Measurements from ENCODE around the gene NPAS2.
A peak's percentile ranks its signal among the peaks of the same experiment; 100 is the strongest.

NPAS2 gene

DNA sequence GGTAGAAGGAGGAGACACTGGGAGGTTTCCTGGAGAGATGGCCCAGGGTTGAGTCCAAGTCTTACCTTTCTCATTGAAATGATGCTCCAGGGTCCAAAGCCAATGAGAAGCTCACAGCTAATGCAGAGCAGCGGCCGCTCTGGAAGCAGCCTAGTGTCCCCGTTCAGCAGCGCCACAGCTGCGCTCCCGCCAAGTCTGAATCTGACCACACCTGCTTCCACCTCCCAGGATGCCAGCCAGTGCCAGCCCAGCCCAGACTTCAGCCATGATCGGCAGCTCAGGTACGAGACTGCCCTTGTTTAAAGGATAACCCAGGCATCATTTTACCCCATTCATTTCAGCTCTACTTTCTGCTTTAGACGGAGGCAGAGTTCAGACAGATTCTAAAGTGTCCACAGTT is 170.2 kb downstream of the NPAS2 start:
- no peak for DNase-seq (ENCODE audit: low read depth)

DNA sequence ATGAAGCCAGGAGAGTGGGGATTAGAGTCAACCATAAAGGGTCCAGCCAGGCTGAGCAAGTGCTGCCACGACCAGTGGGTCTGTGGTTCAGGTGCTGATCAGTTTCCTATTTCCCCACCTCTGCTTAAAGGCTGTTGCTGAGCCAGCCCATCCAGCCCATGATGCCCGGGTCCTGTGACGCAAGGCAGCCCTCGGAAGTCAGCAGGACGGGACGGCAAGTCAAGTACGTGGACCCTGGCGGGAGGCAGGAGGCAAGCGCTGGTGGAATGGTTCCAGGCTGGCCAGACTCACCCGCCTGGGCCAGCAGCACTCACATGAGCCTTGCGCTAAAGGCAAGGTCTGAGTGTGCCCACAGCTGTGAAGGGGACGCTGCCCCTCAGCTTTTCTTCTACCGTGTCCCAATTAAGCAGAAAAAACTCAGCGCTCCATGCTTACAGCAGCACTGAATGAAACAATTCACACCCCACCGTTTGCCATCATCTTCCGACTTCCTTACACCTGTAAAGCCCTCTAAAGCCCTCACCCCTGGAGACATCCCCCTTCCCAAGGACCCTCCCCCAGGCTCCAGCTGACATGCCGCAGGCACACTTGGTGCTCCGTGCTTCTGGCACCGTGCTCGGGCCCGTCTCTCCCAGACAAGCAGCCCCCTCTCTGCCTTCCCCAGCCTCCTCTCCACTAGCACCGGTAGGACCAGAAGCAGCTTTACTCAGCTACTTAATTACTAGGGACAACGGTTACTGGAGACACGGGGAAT is 170.9 kb downstream of the NPAS2 start:
- no peak for DNase-seq (ENCODE audit: low read depth)

DNA sequence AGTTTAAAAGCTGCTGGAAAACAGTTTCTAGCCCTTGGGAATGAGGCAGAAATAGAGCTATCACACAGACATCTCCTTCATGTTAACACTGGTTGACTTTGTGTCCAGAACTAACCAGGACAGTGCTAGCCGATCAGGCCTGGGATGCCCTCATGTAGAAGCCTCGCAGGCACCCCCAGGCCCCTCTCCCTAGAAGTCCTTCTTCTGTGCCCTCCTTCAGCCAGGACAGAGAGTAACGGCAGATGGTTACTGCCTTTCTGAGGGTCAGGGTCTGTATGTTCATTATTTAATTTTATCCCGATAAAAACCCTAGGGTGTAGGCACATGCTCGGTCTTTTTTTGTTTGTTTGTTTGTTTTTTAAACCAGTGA is 171.4 kb downstream of the NPAS2 start:
- DNase-seq (ENCODE audit: low read depth) = no peak

DNA sequence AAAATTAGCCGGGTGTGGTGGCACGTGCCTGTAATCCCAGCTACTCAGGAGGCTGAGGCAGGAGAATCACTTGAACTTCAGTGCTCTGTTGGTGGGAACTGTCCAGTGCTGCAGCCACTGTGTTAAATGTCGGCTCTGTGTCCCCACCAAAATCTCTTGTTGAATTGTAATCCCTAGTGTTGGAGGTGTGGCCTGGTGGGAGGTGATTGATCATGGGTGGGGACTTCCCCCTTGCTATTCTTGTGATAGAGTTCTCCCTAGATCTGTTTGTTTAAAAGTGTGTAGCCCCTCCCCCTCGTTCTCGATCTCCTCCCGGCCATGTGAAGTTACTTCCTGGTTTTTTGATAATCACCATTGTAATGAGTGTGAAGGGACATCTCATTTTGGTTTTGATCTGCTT is 172.3 kb downstream of the NPAS2 start:
- no peak for DNase-seq (ENCODE audit: low read depth)

DNA sequence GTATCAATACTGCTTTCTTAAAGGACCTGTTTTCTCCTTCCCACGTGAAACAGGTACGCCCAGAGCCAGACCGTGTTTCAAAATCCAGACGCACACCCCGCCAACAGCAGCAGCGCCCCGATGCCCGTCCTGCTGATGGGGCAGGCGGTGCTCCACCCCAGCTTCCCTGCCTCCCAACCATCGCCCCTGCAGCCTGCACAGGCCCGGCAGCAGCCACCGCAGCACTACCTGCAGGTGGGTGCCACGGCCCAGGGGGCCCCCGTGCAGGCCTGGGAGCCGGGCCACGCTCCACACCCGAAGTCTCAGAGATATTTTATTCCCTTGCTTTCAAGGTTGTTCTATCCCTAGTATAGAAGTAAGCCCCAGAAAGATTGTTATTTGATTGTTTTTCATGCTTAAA is 173.4 kb downstream of the NPAS2 start:
- DNase-seq (ENCODE audit: low read depth) = no peak

DNA sequence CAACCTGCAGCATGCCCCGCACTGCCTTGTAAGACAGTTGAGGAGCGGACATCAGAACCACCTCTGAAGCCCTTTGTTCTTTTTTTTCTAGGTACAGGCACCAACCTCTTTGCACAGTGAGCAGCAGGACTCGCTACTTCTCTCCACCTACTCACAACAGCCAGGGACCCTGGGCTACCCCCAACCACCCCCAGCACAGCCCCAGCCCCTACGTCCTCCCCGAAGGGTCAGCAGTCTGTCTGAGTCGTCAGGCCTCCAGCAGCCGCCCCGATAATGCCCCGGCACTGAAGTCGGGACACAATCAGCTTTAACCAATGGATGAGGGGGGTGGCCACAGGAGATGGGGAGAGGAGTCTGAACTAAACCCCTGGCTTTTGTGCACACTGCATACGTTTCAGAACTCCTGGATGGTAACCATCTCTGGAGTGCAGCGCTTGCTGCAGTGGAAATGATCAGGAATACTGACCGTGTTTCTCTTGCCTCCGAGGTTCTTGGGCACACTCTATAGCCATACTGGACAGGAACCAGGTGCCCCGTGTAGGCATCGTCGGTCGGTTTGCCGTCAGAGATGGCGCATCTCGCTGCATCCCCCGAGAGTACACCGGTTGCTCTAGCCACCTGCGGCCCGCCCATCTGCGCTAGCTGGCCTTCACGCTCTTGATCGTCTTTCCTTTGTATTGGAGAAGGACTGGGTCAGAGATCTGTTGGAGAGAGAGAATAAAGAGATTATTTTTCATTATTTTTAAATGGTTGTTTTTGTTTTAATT is 175.6 kb downstream of the NPAS2 start:
- DNase-seq (ENCODE audit: low read depth) = no peak

DNA sequence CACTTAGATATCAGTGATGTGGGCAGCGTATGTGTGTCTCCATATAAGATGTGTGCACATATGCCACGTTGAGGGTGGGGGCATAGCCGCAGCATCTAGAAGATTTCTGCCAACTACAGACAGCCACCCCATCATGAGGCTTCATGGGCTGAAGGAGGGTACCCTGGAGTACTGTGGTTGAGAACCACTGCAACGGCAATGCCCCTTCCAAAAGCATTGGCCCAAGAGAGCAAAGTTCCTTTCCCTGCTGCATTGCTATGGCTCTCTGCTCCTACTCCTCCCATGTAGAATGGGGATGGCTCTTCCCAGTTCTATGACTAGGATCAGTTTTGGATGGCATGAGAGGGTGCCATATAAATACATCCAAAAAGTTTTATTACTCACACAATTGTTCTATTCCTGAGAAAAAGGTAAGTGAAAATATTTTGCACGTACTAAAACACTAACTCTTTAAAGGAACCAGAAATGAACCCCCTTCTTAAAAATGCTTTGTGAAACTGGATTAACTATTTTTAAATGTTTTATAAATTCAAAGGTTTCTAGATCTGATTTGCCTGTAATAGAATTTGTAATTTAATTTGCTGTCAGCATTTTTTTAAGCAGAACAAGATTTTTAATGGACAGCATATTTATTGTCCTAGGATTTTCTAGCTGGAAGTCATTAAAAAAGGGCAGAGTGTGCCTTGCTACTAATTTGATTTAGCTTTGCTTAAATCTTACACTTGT is 177.7 kb downstream of the NPAS2 start:
- DNase-seq (ENCODE audit: low read depth) = no peak

DNA sequence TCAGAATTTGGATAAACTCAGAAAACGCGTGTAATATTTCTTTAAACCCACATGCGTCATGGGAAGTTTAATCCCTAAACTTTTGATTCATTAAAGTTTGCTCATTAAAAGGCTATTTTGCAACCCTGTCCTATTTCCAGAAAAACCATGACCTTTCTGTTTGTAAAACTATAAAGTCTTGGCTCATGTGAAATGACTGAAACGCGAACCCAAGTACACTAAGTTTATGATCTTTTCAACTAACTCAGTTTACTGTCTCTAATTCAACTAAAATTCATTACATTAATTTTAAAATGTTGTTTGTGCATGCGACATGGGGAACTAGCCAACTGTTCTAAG is 178.3 kb downstream of the NPAS2 start:
- no peak for DNase-seq (ENCODE audit: low read depth)

DNA sequence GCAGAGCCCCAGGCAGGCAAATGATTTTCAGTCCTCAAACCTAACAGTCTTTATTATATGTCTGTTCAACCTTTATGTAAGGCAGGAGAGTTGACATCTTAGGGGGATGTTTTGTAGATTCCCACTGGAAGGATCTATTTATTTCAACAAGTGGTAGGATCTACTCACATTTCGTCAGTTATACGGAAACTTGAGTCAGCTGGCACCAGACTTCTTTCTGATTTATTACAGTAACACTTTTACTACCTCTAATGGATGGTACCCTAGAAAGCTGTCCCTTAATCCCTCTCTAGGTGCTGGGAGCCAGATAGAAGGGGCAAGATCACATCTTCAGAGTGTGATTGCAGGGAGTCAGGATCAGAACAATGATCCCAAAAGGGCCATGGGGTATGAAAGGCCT is 180.1 kb downstream of the NPAS2 start:
- DNase-seq (ENCODE audit: low read depth) = no peak

DNA sequence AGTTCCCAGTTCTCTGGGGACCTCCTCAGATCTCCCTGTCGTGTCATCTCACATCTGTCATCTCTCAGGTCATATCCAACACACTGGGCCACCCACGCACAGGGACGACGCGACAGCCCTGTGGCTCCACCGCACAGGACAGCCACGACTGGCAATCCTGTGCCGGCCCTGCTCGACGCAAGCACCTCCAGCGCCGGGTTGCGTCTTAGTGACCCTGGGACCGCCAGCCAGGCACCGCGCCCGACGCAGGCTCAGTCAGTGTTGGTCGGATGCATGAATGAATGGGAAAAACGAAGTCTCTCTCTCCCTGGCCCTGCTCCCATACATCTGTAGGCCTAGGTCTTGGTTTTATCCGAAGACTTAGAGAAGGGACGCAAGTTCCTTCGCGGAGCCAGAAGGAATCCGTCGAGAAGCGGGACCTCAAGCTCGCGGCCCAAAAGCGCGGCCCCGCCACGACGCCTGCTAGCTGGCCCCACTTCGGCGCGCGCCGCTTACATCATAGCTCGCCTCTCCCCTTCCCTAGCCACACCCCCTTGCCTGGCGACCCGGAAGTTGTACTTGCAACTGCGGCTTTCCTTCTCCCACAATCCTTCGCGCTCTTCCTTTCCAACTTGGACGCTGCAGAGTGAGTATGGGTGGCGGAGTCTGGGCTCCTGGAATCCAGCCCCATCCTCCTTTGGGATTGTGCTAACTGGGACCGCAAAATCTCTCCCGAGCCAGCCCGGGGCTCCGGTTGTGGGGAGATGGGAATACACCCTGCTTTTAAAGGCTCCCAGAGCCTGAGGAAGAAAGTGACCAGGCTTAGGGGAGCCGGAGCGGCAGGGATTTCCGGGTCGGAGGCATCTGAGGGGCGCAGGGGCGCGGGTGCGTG is 182.0 kb downstream of the NPAS2 start, which contains the start of gene RPL31:
Gene RPL31 (plus strand): TSS at position 599 of the 871 bp plus-strand sequence. CDS start 413 bp downstream, outside the sequence.
- peak; percentile 100 for DNase-seq (ENCODE audit: low read depth)

DNA sequence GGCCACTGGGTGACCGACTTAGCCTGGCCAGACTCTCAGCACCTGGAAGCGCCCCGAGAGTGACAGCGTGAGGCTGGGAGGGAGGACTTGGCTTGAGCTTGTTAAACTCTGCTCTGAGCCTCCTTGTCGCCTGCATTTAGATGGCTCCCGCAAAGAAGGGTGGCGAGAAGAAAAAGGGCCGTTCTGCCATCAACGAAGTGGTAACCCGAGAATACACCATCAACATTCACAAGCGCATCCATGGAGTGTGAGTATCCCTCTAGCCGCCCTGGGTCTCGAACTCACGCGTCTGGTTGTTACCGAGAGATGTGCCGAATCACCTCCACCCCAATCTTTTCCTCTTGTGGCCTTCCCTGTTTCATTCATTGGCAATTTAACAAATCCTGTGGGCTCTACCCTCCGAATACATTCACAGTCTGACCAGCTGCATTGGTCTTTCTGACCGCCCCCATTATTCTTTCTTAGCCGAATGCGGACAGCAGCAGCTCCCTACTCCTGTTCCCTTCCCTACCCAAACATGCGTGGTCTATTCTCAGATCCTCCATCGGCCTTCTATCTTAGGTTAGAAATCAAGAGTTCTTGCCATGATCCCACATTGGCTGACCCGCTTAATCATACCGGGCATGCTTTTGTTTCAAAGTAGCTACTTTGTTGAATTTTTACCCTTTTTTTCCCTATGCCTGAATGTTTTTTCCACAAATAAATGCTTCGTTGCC is 182.8 kb downstream of the NPAS2 start:
- no peak for DNase-seq (ENCODE audit: low read depth)

DNA sequence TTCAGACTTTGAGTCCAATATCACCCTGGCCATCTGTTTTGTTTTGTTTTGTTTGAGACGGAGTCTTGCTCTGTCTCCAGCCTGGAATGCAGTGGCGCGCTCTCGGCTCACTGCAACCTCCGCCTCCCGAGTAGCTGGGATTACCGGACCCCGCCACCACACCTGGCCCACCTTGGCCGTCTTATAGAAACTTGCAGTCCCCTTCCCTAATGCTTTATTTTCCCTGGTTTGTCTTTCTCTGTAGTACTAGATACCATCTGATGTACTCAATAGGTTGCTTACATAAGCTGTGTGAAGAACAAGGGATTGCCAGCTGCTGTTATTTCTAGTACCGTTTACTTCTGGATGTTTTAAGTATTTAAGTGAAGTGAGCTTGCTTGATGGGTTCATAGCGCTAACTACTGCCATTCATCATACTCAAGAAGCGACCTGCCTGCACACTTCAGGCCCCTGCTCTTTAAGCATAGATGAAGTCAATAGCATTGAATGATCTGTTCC is 183.4 kb downstream of the NPAS2 start:
- no peak for DNase-seq (ENCODE audit: low read depth)

DNA sequence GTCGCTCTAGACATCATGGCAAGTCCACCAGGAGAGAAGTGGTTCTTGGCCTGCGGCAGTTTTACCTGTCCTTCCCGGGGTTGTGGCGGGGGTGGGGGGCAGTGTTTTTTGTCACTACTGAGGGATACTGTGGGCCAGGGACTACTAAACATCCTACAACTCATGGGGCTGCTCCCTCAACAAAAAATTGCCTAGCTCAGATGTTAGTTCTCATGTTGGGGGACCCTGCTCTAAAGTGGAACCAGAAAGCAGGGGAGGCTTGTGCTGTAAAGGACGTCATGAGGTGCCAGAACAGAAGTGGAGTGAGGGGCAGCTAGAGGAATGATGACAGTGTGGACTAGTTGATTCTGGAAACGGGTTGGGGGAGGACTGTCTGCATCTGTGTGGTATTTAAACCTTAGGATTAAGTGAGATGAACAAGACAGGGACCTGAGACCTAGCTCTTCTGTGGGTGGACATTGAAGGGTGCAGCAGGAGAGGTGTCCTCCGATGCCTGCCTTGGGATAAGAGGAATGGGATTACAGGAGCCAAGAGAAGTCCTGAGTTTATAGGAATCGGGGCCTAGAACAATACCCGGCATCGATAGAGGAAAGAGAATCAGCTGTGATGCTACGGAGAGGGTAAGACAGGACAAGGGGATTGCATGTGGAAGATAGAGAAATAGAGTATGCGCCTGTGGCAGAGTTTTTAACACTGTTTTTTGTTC is 184.8 kb downstream of the NPAS2 start:
- no peak for DNase-seq (ENCODE audit: low read depth)

DNA sequence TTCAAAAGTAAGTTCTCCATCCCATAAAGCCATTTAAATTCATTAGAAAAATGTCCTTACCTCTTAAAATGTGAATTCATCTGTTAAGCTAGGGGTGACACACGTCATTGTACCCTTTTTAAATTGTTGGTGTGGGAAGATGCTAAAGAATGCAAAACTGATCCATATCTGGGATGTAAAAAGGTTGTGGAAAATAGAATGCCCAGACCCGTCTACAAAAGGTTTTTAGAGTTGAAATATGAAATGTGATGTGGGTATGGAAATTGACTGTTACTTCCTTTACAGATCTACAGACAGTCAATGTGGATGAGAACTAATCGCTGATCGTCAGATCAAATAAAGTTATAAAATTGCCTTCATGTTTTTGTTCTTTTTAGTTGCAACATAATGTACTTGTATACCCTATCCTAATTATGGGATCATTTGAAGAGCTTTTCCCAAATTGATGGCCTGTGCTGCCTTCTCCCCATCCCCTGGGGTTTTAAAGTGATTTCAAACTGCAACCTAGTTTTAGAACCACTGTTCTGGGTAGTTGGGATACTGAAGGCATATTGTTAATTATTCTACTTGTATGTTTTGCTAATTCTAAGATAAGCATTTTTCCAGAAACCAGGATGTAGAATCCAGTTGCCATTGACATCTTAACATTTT is 186.3 kb downstream of the NPAS2 start:
- no peak for DNase-seq (ENCODE audit: low read depth)

DNA sequence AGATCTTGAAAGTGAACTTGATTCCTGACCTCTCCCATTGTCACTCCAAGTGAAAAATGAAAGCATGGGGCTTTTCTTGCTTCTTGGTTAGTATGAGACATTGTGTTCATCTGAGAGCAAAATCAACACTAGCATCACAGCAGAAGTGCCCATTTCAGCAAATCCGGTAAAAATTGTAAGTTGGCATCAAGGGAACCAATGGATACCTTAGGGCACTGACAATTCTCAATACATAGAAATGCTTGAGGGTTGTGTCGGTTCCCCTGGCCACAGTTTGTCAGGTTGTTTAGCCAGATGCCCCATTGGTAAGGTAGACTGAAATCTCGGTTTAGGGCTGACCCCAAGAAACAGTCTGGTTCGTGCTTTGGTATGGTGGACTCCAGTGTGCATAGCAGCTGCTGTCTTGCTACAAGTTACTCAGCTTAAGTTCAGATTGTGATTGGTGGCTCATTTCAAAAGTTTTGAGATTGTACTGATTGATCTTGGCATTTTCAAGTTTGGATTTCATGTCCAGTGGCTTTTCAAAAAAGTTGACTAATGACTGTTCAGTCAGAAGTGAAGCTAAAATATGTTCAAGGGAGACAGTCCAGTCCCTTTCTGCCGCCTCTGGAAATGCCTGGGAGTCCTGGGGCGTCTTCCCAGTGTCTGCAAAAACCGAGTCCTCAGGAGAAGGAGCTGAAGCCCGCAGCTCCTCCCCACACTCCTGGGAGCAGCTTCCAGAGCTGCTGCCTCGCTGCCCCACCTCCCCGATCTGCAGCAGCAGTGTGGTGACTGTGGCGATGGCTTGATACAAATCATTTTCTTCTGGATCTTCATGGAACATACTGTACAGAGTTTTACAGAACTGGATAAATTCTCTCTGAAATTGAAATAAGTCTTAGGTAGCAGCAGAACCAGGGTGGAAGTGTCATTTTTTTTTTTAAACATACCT is 187.7 kb downstream of the NPAS2 start:
- DNase-seq (ENCODE audit: low read depth) = no peak

DNA sequence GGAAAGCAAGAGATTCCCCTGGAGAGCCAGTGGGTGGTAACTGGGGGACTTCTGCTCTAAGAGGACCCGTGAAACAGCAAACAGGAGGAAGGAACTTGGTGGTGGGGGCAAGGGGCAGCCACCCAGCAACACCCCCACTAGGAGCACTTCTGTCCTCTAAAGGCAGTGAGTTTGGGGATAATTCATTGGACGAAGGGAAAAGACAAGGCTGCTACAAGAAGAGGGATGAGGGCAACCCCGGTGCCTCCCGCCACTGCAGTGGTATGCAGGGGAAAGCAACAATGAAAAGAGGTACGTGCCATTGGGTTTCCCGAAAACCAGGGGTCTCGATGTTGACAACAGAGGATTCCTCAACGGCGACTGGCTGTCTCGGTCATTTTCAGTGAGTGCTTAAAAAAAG is 191.2 kb downstream of the NPAS2 start:
- DNase-seq (ENCODE audit: low read depth) = no peak

DNA sequence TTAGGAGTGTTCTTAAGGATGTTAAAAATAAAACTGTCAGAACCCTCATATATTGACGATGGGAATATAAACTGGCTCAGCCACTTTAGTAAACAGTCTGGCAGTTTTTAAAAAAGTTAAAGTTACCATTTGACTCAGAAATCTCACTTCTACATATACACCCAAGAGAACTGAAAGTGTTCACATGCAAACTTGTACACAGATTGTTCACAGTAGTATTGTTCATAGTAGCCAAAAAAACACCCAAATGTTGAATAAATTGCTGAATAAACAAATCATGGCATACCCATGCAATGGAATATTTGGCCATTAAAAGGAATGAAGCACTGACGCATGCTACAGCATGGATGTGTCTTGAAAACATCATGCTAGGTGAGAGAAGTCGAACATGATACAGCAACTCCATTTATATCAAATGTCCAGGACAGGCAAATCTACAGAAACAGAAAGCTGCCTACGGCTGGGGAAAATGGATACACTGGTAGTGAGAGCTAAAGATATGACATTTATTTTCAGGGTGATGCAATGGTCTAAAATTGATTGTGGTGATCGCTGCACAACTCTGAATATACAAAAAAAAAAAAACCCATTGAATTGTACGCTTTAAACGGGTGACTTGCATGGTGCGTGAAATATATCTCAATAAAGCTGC is 192.2 kb downstream of the NPAS2 start:
- DNase-seq (ENCODE audit: low read depth) = no peak

DNA sequence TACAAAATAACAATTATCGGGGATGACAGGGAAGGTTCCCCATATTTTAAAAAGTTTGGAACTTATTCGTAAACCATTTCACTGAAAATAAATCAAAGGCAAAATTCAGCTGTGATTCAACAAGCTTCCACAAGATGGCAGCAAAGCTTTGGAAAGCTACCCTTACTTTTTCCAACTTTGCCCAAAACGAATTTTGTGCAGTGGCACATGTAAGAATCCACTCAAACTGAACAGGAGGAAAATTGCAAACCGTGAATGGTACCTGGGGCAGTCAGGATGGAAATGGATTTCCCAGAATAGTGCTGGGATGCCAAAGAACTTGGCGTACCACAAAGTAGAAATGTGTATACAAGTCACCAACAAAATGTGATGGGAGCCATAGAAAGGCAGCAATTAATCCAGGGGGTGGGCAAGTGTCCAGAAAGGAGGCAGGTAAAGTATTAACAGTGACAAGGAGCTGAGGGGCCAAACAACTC is 192.8 kb downstream of the NPAS2 start:
- no peak for DNase-seq (ENCODE audit: low read depth)
